Stimulated activated CD4-positive, alpha-beta T cell treated with anti-CD3 and anti-CD28 coated beads, Interleukin-12 subunit alpha, Interleukin-12 subunit beta, amount 100 ng/mL, for 4 hours (primary cell): Measurements from ENCODE around the gene POU5F1.
"Not testable (repeated sequence)": the region's sequence is repeated elsewhere in the genome, so short reads cannot be mapped to it uniquely, and the experiment has no call there.

Experiments used
- DNase-seq: peaks from one replicate; pipeline ENCODE4 v3.0.0-alpha.2; 2020

POU5F1 gene

DNA sequence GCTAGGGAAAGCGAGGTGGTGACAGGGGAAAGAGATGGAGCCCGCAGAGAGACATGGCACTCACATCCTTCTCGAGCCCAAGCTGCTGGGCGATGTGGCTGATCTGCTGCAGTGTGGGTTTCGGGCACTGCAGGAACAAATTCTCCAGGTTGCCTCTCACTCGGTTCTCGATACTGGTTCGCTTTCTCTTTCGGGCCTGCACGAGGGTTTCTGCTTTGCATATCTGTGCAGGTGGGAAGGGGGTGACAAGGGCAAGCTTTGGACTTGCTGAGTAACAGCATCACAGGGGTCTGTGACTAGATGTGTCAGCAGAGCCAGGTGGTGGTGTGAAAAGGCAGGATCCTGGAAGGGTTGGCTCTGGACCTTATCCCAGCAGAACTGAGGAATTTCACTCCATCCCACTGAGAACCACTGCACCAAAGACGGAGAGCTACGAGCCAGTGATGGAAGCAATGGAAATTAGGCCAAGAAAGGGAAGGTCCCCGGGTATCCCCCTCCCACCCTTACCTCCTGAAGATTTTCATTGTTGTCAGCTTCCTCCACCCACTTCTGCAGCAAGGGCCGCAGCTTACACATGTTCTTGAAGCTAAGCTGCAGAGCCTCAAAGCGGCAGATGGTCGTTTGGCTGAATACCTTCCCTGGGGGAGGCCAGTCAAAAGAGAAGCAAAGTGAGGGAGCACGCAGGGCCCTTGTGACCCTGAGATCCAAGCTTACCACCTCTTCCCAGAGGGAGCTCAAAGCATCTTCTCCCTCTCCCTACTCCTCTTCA lies 5.2 kb downstream of the POU5F1 start:
- DNase-seq: not testable (repeated sequence)

DNA sequence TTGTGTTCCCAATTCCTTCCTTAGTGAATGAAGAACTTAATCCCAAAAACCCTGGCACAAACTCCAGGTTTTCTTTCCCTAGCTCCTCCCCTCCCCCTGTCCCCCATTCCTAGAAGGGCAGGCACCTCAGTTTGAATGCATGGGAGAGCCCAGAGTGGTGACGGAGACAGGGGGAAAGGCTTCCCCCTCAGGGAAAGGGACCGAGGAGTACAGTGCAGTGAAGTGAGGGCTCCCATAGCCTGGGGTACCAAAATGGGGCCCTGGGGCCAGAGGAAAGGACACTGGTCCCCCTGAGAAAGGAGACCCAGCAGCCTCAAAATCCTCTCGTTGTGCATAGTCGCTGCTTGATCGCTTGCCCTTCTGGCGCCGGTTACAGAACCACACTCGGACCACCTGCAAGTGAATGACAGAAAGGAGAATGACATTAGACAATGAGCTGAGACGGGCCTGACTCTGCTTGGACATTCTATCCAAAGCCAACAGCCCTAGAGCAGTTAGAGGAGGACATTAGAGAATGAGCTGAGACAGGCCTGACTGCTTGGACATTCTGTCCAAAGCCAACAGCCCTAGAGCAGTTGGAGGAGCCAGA lies 5.9 kb downstream of the POU5F1 start:
- not testable (repeated sequence) for DNase-seq

GRCh38 chr6:31163922-31164321 lies 6.6 kb downstream of the POU5F1 start:
- DNase-seq: no peak

- DNase-seq: no peak
These were observed 7.9 kb downstream of the POU5F1 start for GRCh38 chr6:31162463-31163165.

- no peak for DNase-seq
These were observed 9.0 kb downstream of the POU5F1 start for GRCh38 chr6:31161216-31162126.

GRCh38 chr6:31158863-31159855 lies 11.3 kb downstream of the POU5F1 start:
- no peak for DNase-seq

DNA sequence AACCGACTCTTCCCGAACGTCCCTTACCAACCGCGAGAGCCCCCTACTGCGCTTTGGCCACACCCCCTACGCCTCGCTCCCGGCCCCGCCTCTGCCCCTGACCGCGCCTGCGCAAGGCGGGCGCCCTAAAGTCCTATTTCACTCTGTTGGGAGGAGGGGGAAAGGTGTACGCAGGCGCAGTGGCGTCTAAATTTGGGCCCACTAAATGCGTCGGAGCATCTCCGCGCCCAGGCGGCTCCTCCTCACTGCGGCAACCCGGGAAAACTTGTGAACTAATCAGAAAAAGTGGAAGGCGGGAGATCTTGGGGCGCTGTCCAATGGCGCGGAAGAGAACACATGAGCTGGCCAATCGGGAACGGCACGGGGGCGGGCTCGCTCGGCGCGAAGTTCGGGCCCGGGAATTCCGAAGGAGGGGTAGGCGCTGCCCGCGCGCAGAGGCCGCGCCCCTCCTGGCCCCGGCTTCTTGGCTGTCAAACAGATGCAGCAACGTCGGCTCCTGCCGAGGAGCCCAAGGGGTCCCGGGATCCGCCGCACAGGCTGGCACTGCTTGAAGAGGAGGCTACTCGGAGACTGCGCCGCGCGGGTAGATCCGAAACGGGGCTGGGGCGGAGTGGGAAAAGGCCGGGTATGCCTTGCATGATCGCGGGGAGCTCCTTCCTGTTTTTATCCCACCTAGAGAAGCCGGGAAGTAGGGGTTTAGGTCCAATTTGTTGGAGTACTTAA lies 12.2 kb downstream of the POU5F1 start, which contains the start of gene TCF19:
Gene TCF19, plus strand, starts transcription at position 450 of the 723 bp plus-strand sequence. CDS start 881 bp downstream, outside the sequence.
- DNase-seq: peak; percentile 99

DNA sequence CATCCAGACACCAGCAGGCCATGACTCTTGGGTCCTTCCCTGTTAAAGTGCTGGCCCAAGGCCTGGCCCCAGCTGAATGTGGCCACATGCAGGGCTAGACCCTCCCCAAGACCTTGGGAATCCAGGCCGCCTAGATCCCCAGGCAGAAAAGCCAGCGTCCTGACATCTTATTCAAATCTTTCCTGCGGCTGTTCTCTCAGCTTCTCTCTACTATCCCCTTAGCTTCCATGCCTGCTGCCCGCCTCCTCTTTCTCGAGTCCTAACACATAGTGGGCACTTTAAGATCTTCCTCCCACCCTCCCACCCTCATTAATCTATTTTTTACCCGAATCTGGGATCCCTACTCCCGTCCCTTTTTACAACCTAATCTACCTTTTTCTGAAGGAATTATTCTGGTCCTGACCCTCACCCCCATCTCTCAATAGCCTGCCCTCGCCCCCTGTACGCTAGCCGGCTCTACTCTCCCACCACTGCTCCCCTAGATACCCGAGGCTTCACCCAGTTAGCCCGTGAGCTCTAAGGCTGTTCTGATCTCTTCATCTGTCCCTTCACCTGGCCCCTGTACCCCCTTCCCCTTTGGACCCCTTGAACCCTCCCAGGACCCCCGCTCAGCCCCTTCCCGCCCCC lies 12.9 kb downstream of the POU5F1 start, which contains the start of gene CCHCR1:
Gene CCHCR1, minus strand, starts transcription at position 290 of the 627 bp plus-strand sequence. Its CDS starts 202 bp downstream, at position 88.
- no peak for DNase-seq

GRCh38 chr6:31156641-31157040 lies 13.8 kb downstream of the POU5F1 start:
- DNase-seq: no peak

GRCh38 chr6:31154436-31154835 lies 16.0 kb downstream of the POU5F1 start:
- DNase-seq: no peak

DNA sequence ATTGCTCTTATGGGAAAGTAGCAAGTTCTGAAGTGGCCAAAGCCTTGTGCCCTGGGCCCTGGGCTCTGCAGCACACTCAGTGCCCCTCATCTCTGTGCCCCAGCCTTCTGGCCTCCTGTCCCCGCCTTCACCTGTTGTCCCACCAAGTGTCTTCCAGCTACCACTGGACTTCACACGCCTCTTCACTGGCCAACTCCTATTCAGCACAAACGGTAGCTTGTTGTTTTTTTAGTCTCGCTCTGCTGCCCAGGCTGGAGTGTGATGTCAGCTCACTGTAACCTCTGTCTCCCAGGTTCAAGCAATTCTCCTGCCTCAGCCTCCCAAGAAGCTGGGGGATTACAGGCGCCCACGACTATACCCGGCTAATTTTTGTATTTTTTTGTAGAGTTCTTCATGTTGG lies 17.7 kb downstream of the POU5F1 start:
- no peak for DNase-seq

- no peak for DNase-seq
These were observed 20.5 kb downstream of the POU5F1 start for GRCh38 chr6:31149827-31150447.

GRCh38 chr6:31145386-31145785 lies 25.1 kb downstream of the POU5F1 start:
- no peak for DNase-seq

GRCh38 chr6:31144970-31145340 lies 25.5 kb downstream of the POU5F1 start:
- DNase-seq: no peak

DNA sequence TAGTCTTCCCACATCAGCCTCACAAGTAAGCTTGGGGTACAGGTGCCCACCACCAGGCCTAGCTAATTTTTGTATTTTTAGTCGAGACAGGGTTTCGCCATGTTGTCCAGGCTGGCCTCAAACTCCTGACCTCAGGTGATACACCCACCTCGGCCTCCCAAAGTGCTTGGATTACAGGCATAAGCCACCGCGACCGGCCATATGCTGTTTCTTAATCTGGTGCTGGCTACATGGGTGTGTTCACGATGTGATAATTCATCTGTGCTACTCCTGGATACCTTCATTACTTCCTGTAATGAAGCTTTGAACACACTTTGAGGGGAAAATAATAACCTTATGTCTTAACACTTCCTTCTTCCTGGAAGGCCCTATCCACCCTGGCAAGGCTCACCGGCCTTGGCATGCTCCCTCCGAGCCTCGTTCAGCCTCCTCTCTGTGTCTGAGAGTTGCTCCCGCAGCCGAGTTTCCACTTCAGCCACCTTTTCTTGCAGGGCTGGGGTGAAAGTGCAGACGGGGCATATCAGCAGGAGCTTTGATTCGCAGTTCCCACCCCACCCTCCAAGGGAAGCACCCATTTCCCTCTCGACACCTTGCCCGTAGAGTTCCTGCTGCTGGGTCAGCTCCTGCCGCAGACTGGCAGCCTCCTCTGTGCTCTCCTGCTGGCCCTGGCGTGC lies 26.0 kb downstream of the POU5F1 start:
- DNase-seq: no peak

DNA sequence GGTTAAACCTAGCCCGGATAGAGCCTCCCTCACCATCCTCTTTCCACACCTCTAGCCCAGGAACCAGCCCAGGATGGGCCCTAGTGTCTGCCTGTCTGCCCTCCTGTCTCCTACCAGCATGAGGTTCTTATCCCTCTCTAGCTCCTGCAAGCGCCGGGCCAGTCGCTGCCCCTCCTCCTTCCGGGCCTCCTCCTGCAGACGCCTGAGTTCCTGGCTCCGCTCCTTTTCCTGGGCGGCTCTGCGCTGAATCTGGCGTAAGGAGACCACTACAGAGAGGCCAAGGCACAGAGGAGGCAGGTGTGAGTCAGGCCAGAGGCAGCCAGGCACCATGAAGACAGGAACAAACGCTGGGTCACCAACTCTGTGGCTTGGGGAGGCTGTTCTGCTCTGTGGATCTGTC lies 27.3 kb downstream of the POU5F1 start:
- DNase-seq: no peak

GRCh38 chr6:31142361-31142761 lies 28.1 kb downstream of the POU5F1 start:
- no peak for DNase-seq

GRCh38 chr6:31140643-31141042 lies 29.8 kb downstream of the POU5F1 start:
- no peak for DNase-seq

GRCh38 chr6:31139599-31139998 lies 30.9 kb downstream of the POU5F1 start:
- no peak for DNase-seq
